H1 (cell line): Measurements from ENCODE around the gene C2CD4A. TPM values are rescaled to one million over a fixed set of nuclear protein-coding genes. Genes with fewer than 3 reads are reported as not detected.

ENCODE experiments used
- CTCF ChIA-PET: fragments of 300-600 bp; sonication (Branson Sonifier 250); formaldehyde crosslinking; loops from one replicate; lab custom pipeline; 2021; ENCODE audit not compliant: partially characterized antibody; lab: Charles Lee
- POLR2A ChIA-PET: fragments of 300-600 bp; sonication (Branson Sonifier 250); formaldehyde crosslinking; loops from one replicate; lab custom pipeline; 2021; ENCODE audit warnings: inconsistent platforms; ENCODE audit not compliant: partially characterized antibody; lab: Charles Lee
- DNase-seq, 2 experiments: peaks; one replicate each; pipeline versions ENCODE4 v3.0.0 to v3.0.0-alpha.2; 2010 to 2022; ENCODE audit warnings: low spot score in 2 of 2, low read depth in 1 of 2, mixed read lengths in 1 of 2
- FAIRE-seq: peaks from 2 replicates; lab custom pipeline; 2011; peaks lifted over from hg19 to GRCh38; lab: Jason Lieb, UNC
- H2AFZ ChIP-seq: 2 replicates; pipeline ENCODE4 v1.8.1; 2012; ENCODE audit warnings: low read length, inconsistent platforms
- H2AK5ac ChIP-seq: 2 replicates; pipeline ENCODE4 v1.6.1; 2013; ENCODE audit warnings: low read depth, low read length
- H2BK120ac ChIP-seq: replicated peaks from 2 replicates; pipeline ENCODE3; 2013; ENCODE audit warnings: low read depth, low read length, inconsistent platforms
- H2BK12ac ChIP-seq: 2 replicates; pipeline ENCODE4 v1.6.1; 2013; ENCODE audit warnings: low read depth, low read length
- H2BK15ac ChIP-seq: 2 replicates; pipeline ENCODE4 v1.6.1; 2013; ENCODE audit warnings: low read length
- H2BK20ac ChIP-seq: 2 replicates; pipeline ENCODE4 v1.6.1; 2013; ENCODE audit warnings: low read length
- H2BK5ac ChIP-seq: 2 replicates; pipeline ENCODE4 v1.6.1; 2013; ENCODE audit warnings: low read depth, low read length
- H3K14ac ChIP-seq: 2 replicates; pipeline ENCODE4 v1.6.1; 2013; ENCODE audit warnings: inconsistent platforms; ENCODE audit not compliant: insufficient read length
- H3K18ac ChIP-seq: 2 replicates; pipeline ENCODE4 v1.6.1; 2013; ENCODE audit warnings: low read length; ENCODE audit errors: extremely low read depth
- H3K23ac ChIP-seq: 2 replicates; pipeline ENCODE4 v1.6.1; 2013; ENCODE audit warnings: inconsistent platforms; ENCODE audit not compliant: insufficient read length
- H3K23me2 ChIP-seq: 2 replicates; pipeline ENCODE4 v1.6.1; 2013; ENCODE audit warnings: low read depth, low read length
- H3K27ac ChIP-seq: 2 replicates; pipeline ENCODE4 v1.6.1; 2011; ENCODE audit warnings: low read depth, low read length, inconsistent platforms
- H3K27me3 ChIP-seq, 4 experiments: replicated peaks in 1 of 4; 1 replicate in 1 of 4; 2 replicates in 3 of 4; pipeline versions ENCODE4 v1.6.1 to v1.8.1; 2011 to 2013; ENCODE audit warnings: low read length in 3 of 4, mild to moderate bottlenecking in 3 of 4, inconsistent platforms in 2 of 4, mixed read lengths in 2 of 4, moderate library complexity in 1 of 4; ENCODE audit not compliant: control insufficient read depth in 3 of 4, insufficient read depth in 3 of 4; ENCODE audit errors: extremely low read depth in 1 of 4
- H3K36me3 ChIP-seq, 4 experiments: 2 replicates each; pipeline versions ENCODE4 v1.6.1 to v1.8.1; 2011 to 2013; ENCODE audit warnings: mild to moderate bottlenecking in 4 of 4, low read length in 3 of 4, moderate library complexity in 2 of 4, control low read depth in 1 of 4, inconsistent platforms in 1 of 4; ENCODE audit not compliant: insufficient read depth in 4 of 4, control insufficient read depth in 2 of 4
- H3K4ac ChIP-seq: replicated peaks from 2 replicates; pipeline ENCODE3; 2013; ENCODE audit warnings: low read length, low read depth, mixed read lengths, inconsistent platforms; ENCODE audit not compliant: insufficient read length
- H3K4me1 ChIP-seq, 4 experiments: replicated peaks in 1 of 4; 1 replicate in 1 of 4; 2 replicates in 3 of 4; pipeline versions ENCODE4 v1.6.1 to v1.8.1; 2011 to 2013; ENCODE audit warnings: low read length in 3 of 4, inconsistent platforms in 2 of 4, mixed read lengths in 1 of 4; ENCODE audit not compliant: insufficient read depth in 4 of 4, control insufficient read depth in 3 of 4
- H3K4me2 ChIP-seq, 2 experiments: 2 replicates each; pipeline versions ENCODE4 v1.6.1 to v1.8.1; 2011 to 2013; ENCODE audit warnings: low read depth in 2 of 2, low read length in 2 of 2, control low read depth in 1 of 2, inconsistent platforms in 1 of 2, mild to moderate bottlenecking in 1 of 2; ENCODE audit not compliant: insufficient read depth in 1 of 2
- H3K4me3 ChIP-seq, 4 experiments: fragments of 200-600, 300-600 bp in 1 of 4; sonication (generic), shearing (Covaris generic), sonication (Bioruptor Twin) in 1 of 4; 2 replicates each; pipeline versions ENCODE4 v1.5.1 to v1.8.1; 2011 to 2016; ENCODE audit warnings: low read length in 4 of 4, low read depth in 3 of 4, control low read depth in 2 of 4, inconsistent platforms in 2 of 4, mild to moderate bottlenecking in 2 of 4, mixed read lengths in 1 of 4, moderate library complexity in 1 of 4; ENCODE audit not compliant: insufficient read depth in 2 of 4; ENCODE audit errors: extremely low read depth in 1 of 4
- H3K56ac ChIP-seq: replicated peaks from 2 replicates; pipeline ENCODE3; 2013; ENCODE audit warnings: low read depth, mild to moderate bottlenecking, mixed read lengths, low read length, inconsistent platforms; ENCODE audit not compliant: insufficient read length
- H3K79me1 ChIP-seq: 2 replicates; pipeline ENCODE4 v1.6.1; 2013; ENCODE audit warnings: low read depth, low read length, control low read depth
- H3K79me2 ChIP-seq, 2 experiments: 2 replicates each; pipeline versions ENCODE4 v1.6.1 to v1.8.1; 2012 to 2013; ENCODE audit warnings: low read length in 2 of 2, mild to moderate bottlenecking in 2 of 2, inconsistent platforms in 1 of 2; ENCODE audit not compliant: insufficient read depth in 2 of 2, control insufficient read depth in 1 of 2
- H3K9ac ChIP-seq, 4 experiments: replicated peaks in 1 of 4; 1 replicate in 1 of 4; 2 replicates in 3 of 4; pipeline versions ENCODE4 v1.6.1 to v1.8.1; 2011 to 2013; ENCODE audit warnings: low read depth in 3 of 4, low read length in 3 of 4, control low read depth in 2 of 4, mild to moderate bottlenecking in 2 of 4, moderate library complexity in 2 of 4, inconsistent platforms in 1 of 4; ENCODE audit errors: extremely low read depth in 1 of 4
- H3K9me3 ChIP-seq, 2 experiments: 2 replicates each; pipeline versions ENCODE4 v1.6.1 to v1.8.1; 2012 to 2013; ENCODE audit warnings: mild to moderate bottlenecking in 2 of 2, moderate library complexity in 2 of 2, control low read depth in 1 of 2, inconsistent platforms in 1 of 2, low read depth in 1 of 2, low read length in 1 of 2, mixed read lengths in 1 of 2; ENCODE audit not compliant: insufficient read depth in 2 of 2
- H4K20me1 ChIP-seq, 2 experiments: replicated peaks in 1 of 2; 2 replicates each; pipeline versions ENCODE3 to v1.8.1; 2011 to 2013; ENCODE audit warnings: inconsistent platforms in 2 of 2, low read length in 2 of 2, mild to moderate bottlenecking in 1 of 2; ENCODE audit not compliant: insufficient read depth in 2 of 2, control insufficient read depth in 1 of 2
- H4K5ac ChIP-seq: 2 replicates; pipeline ENCODE4 v1.6.1; 2013; ENCODE audit warnings: low read length, low read depth, mixed read lengths, inconsistent platforms; ENCODE audit not compliant: insufficient read length
- H4K8ac ChIP-seq: 2 replicates; pipeline ENCODE4 v1.8.0; 2013; ENCODE audit warnings: mild to moderate bottlenecking, moderate library complexity, low read length, inconsistent platforms; ENCODE audit not compliant: insufficient read depth; ENCODE audit errors: extremely low read depth
- H4K91ac ChIP-seq: replicated peaks from 2 replicates; pipeline ENCODE3; 2013; ENCODE audit warnings: low read length, mixed read lengths, inconsistent platforms; ENCODE audit not compliant: insufficient read length
- CTCF ChIP-seq, 3 experiments: IDR thresholded peaks; 1 replicate in 2 of 3; 2 replicates in 1 of 3; pipeline versions ENCODE4 v1.5.1 to v1.6.1; 2011; ENCODE audit warnings: low read length in 3 of 3, mild to moderate bottlenecking in 3 of 3, inconsistent platforms in 2 of 3, low read depth in 1 of 3, moderate library complexity in 1 of 3; ENCODE audit not compliant: insufficient read depth in 1 of 3; ENCODE audit errors: control extremely low read depth in 1 of 3
- E2F6 ChIP-seq: IDR thresholded peaks from 2 replicates; pipeline ENCODE4 v1.6.1; 2012; ENCODE audit warnings: inconsistent platforms
- EZH2 ChIP-seq: fragments of 200-600 bp; sonication (generic); IDR thresholded peaks from 2 replicates; pipeline ENCODE4 v1.7.1; 2012; ENCODE audit warnings: low read depth, mild to moderate bottlenecking, moderate library complexity, low read length, inconsistent platforms; ENCODE audit not compliant: severe bottlenecking
- GABPA ChIP-seq: IDR thresholded peaks from 2 replicates; pipeline ENCODE4 v1.6.1; 2011; ENCODE audit warnings: mild to moderate bottlenecking, low read length, moderate library complexity, borderline replicate concordance; ENCODE audit not compliant: insufficient read depth
- HDAC2 ChIP-seq, 2 experiments: fragments of 300-600 bp in 1 of 2; sonication (generic) in 1 of 2; IDR thresholded peaks; 2 replicates each; pipeline ENCODE4 v1.6.1; 2011 to 2012; ENCODE audit warnings: low read depth in 2 of 2, low read length in 2 of 2, mild to moderate bottlenecking in 2 of 2, moderate library complexity in 2 of 2, borderline replicate concordance in 1 of 2, inconsistent platforms in 1 of 2
- KDM5A ChIP-seq: fragments of 200-600 bp; IDR thresholded peaks from 2 replicates; pipeline ENCODE4 v1.7.1; 2012; ENCODE audit warnings: mild to moderate bottlenecking, low read length, inconsistent platforms, mixed read lengths
- SUZ12 ChIP-seq: fragments of 200-600 bp; sonication (generic); IDR thresholded peaks from 2 replicates; pipeline ENCODE4 v1.6.1; 2012; ENCODE audit warnings: mild to moderate bottlenecking, inconsistent platforms, low read length, moderate library complexity, mixed read lengths
- TAF1 ChIP-seq: IDR thresholded peaks from 2 replicates; pipeline ENCODE4 v1.6.1; 2011; ENCODE audit warnings: mild to moderate bottlenecking, low read depth, low read length
- WGBS, 2 experiments: shearing (Covaris generic) in 1 of 2; methylation state at CpG; one replicate each; pipeline versions ENCODE4 v1.1.6 to v1.1.7; 2013 to 2015; ENCODE audit warnings: low lambda C conversion rate in 2 of 2, mixed read lengths in 2 of 2, inconsistent platforms in 1 of 2, low coverage in 1 of 2, missing lambda C conversion rate in 1 of 2; ENCODE audit not compliant: insufficient replicate concordance in 2 of 2, insufficient coverage in 1 of 2, insufficient read length in 1 of 2; ENCODE audit errors: extremely low coverage in 1 of 2, missing lambda C conversion rate in 1 of 2; 5-methylcytosine and 5-hydroxymethylcytosine counted together
- polyA plus RNA-seq, 7 experiments: library from polyadenylated mRNA; depleted of rRNA in 3 of 7; stranded (reverse) in 5 of 7; unstranded in 2 of 7; fragments of >200 nt in 5 of 7; fragments of 200-250 nt in 2 of 7; gene quantifications; 1 replicate in 5 of 7; 2 replicates in 1 of 7; 4 replicates in 1 of 7; pipeline versions ENCODE4 v1.2.1 to v1.2.3, GENCODE V29; 2011 to 2013; ENCODE audit warnings: missing spikeins in 2 of 7, mixed read lengths in 2 of 7
- total RNA-seq: library from RNA; stranded (reverse); fragmentation: NEBNext Ultra II Directional; extraction: Animal tissue kit (Norgen Biotek cat#: 25700); gene quantifications from 2 replicates; pipeline ENCODE4 v1.2.1, GENCODE V29; 2021

Gene C2CD4A
- total and polyA plus RNA-seq, 2 of the 8 experiments (the other 6 are each of a cell fraction or from before 2014, with no cell fraction given): not detected

GRCh38 chr15:62067448-62068044 is 769 bp downstream of the C2CD4A start:
- Histone ChIP-seq H2BK12ac (no peak overlapping the region), H3K79me2 (no peaks in the 10 kb centered on the region), H2BK15ac (no peak overlapping the region), H2AFZ (no peak overlapping the region), H3K27ac (no peak overlapping the region), H3K4me3 (peak overlapping the region; percentile 7 to 48 (median 18); a peak in 7 of 8 replicates), H3K36me3 (no peaks in the 10 kb centered on the region), H3K9me3 (no peaks in the 10 kb centered on the region), H3K56ac (no peak overlapping the region), H3K18ac (0 out of 2 replicates have a peak overlapping the region, but pooled peaks have one; percentile 2), H3K4ac (no peak overlapping the region), H2BK5ac (no peak overlapping the region), H2BK120ac (no peak overlapping the region), H3K9ac (no peak overlapping the region), H4K8ac (no peak overlapping the region; the same call in 1 of the 2 replicates), H3K23ac (no peak overlapping the region), H4K5ac (no peak overlapping the region), H3K23me2 (peaks cover 9% of the 10 kb centered on the region; the same call in 1 of the 2 replicates), H3K27me3 (peaks cover 15 to 45% (median 35%) of the 10 kb centered on the region in 4 experiments), H2AK5ac (no peak overlapping the region), H3K4me2 (peak overlapping the region; percentile 62 to 70), H3K4me1 (peaks cover 3 to 7% (median 6%) of the 10 kb centered on the region in 4 experiments; a peak in 4 of 7 replicates), H4K20me1 (peaks cover 0 to 5% of the 10 kb centered on the region in 2 experiments), H4K91ac (no peak overlapping the region), H3K14ac (no peak overlapping the region), H2BK20ac (no peak overlapping the region), H3K79me1 (no peaks in the 10 kb centered on the region)
- CTCF ChIA-PET: interaction anchor here (0.6 to 1.5 kb wide), 6 partner anchors 70 to 277 kb away, joined by 3 to 5 read pairs (median 3); no protein-coding TSS in a partner anchor
- no peak for FAIRE-seq
- DNase-seq: peak in 1 of 2 experiments; percentile 70
- WGBS, 2 experiments: 6% methylated on average over 18 of the region's 62 CpGs; no CpG with 5 or more reads in 1 of the 2 experiments
- POLR2A ChIA-PET: interaction anchor here (1.0 kb wide), 1 partner anchor 8 kb away, joined by 3 read pairs; no protein-coding TSS in a partner anchor
- TF ChIP-seq CTCF (IDR thresholded peaks at IDR 0.05; ENCODE audit: control extremely low read depth in 1 of 3, insufficient read depth in 1 of 3, low read depth in 1 of 3, low read length in 3 of 3) (peak in 2 of 3 experiments; percentile 1 to 3; a peak in 2 of 4 replicates), KDM5A (no peak), HDAC2 (IDR thresholded peaks at IDR 0.05; ENCODE audit: borderline replicate concordance in 1 of 2, low read depth in 2 of 2, low read length in 2 of 2) (no peak), E2F6 (peak; percentile 68), TAF1 (no peak), EZH2 (peak; percentile 79), GABPA (no peak), SUZ12 (peak; percentile 76; the same call in 1 of the 2 replicates)
